Stimulated activated CD8-positive, alpha-beta memory T cell treated with anti-CD3 and anti-CD28 coated beads, Interleukin-15, amount 100 ng/mL, for 1 hour (primary cell): ENCODE data around the gene E4F1.
A peak's percentile ranks its signal among the peaks of the same experiment; 100 is the strongest.
"Not testable (repeated sequence)": the region's sequence is repeated elsewhere in the genome, so short reads cannot be mapped to it uniquely, and the experiment has no call there.

Experiments
- DNase-seq: peaks from one replicate; pipeline ENCODE4 v3.0.0-alpha.2; 2020; ENCODE audit warnings: low read depth

Gene E4F1

DNA sequence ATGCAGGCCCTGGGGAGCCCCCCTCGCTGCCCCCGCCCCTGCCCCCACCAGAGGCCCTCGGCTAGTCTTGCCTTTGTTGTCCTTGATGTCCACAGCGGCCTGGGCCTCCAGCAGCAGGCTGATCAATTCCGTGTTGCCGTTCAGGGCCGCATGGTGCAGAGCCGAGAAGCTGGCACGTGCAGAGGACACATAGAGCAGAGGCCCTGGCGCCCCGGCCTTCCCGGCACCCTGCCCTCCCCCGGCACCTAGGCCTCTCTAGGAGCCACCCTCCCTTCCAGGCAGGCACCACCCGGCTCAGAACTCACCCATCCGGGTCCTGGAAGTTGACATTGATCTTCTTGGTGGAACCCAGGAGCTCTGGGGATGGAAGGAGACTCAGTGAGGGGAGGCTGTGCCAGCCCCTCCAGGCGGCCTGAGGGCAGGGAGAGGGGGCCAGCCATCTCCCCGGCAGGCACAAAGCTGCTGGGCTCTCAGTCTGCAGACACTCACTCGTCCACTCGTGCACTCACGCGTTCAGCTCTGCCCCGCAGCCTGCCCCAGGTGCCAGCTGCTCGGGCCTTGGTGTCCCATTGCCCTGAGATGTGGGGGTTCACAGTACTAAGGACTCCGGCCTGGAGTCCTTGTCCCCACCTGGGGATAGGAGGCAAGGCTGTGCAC is 33.3 kb upstream of the E4F1 start:
- DNase-seq: no peak

DNA sequence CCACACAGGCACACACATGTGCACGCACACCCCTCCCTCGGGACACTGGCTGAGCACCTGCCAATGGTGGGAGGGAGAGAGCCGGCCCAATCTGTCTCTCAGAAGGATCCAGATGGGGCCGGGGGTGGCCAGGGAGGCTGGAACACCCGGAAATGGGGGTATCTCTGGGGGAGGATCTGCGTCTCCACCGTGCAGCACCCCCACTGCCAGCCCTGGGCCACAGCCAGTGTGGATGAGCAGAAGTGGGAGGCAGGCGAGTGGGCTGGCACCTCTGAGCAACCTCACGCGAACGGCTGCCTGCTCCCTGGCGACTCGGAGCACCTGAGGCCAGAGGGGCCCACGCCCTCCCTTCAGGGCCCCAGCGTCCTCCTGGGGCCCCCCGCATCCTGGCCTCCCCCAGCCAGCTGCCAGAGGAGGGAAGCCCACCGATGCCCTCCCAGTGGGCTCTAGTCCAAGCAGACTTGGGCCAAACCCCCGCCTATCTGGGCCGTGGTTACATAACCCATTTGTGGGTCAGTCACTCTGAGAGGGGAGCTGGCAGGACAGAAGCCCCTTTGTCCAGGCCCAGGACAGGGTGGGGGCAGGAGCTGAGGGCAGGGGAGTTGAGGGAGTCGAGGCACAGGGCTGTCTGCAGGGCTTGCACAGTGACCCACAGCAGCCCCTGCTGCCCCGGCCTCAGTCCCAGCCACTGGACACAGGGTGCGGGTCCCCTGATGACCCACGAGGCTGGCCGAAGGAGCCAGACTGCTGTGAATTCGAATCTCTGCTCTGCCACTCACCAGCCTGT is 32.5 kb upstream of the E4F1 start:
- DNase-seq: no peak

DNA sequence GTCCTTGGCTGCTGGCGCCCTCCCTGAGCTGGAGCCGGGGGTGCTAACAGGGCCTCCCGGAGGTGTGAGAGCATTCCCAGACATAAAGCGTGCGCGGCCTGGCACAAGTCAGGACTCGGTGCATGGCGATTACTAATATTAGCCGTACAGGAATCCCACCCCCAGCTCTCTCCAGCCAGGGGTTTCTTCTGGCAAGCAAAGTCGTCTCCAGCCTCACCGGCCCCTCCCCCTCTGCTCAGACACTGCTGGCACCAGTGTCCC is 32.0 kb upstream of the E4F1 start:
- no peak for DNase-seq

DNA sequence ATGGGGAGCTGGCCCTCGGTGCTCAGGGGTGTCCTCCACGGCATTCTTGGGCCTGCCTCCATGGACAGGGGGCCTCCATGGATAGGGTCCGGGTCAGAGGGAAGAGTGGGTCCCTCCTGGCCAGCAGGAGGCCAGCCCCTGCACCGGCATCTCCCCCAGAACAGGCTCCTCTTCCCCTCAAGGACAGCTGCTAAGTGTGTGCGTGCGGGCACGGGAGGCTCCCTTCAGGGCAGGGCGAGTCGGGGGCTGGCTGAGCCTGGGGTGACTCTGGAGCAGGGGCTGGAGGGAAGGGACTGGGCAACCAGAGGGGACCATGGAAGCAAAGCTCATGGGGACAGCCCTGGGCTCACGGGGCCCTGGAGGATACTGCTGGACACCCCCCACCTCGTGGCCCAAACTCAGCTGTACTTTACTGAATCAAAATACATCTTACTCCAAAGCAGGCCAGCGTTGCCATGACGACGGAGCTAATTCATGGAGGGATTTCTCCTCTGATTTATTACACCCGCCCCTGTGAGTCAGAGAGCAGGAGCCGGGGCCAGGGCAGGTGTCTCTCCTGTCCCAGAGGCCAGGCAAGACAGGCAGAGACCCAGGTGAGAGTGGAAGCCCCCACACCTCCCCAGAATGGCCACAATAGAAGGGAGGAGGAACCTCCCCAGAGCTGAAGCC is 29.1 kb upstream of the E4F1 start:
- DNase-seq: no peak

DNA sequence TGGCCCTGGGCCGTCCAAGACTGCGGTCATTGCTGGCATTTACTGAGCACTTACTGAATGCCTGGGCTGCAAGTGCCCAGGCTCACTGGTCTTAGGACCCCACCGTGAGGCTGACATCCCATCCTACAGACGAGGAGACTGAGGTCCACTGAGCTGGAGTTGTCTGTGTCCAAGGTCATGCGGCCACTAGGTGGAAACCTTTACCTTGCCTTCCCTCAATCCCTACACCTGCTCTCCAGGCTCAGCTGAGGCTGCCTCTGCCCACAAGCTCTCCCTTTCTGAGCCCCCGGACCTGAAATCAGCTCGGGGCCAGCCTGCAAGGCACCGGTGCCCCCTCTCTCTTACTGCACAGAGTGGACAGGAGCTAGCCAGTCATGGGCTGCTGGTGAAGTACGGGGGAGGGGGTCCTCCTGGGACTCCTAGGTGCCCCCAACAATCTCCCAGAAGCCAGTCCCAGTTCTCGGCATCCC is 28.5 kb upstream of the E4F1 start:
- peak; percentile 21 for DNase-seq

DNA sequence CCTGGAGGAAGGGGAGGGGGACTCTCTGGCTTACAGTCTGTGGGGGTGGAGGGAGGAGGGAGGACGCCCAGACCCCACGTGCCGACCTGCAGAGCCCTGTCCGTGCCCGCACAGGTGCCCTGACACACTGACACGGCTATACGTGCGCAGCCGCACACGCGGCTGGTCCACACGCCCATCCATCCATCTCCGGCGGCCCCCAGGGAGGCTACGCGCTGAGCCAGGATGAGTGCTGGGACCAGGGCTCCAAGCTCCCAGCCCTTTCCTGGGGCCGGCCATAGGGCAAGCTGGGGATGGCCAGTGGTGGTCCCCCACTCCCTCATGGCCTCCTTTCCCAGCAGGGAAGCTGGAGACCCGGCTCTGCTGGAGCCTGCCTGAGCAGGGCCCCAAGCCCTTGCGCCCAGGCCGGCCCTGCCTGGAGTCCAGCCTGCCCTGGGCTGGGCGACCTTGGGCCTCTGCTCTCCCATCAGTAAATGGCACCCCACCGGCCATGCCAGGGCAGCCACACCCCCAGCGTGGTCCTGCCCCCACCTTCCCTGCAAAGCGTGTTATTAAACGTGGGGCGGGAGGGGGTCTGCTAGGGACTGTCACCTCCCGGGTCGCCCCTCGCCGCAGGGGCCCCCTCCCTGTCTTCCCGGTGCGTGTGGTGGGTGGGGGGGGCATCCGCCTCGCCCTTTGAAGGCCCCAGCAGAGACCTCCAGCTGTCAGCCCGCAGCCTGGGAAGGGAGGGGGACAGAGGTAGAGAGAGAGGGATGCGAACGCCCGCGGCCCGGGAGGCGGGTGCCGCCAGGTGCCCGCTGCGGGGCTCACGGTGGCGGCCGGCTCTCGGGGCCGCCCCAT is 27.8 kb upstream of the E4F1 start:
- no peak for DNase-seq

DNA sequence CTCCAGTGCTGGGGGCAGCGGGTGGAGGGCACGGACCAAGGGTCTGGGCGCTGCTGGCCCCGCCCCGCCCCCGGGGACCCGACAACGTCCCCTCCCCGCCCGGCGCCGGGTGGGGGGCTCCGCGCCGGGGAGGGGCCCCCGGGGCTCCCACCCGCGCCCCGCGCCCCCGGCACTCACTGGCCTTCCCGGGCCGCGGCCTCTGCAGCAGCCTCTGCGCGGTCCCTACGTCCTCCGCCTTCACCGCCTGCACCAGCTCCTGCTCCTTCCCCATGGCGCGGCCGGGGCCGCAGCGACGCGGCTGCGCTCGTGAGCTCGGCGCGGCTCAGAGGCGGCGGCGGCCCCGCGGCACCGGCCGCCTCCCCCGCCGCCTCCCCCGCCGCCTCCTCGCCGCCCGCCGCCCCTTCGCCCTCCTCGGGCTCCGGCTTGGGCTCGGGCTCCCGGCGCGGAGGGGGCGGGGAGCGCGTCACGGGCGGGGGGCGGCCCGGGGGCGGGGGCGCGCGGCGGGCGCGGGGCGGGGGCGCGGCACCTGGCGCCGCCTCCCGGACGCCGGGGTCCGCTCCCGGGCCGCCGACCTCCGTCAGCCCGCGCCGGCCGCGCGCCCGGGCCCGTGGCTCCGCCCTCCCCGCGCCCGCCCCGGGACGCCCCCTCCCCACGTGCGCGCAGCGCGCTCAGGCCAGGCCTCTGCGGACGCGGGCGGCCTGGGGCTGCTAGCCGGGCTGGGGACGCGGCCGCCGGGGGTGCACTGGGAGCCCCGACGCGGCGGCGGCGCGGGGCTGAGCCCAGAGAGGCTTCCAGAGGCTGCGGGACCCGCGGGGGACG is 27.0 kb upstream of the E4F1 start, which contains the start of gene CASKIN1:
CASKIN1 (minus strand) TSS at position 444 of the 819 bp plus-strand sequence; CDS start at position 271, 173 bp downstream.
- DNase-seq: no peak

- no peak for DNase-seq
Observed at GRCh38 chr16:2196981-2197511, 26.3 kb upstream of the E4F1 start.

GRCh38 chr16:2197765-2198164 is 25.6 kb upstream of the E4F1 start:
- no peak for DNase-seq

DNA sequence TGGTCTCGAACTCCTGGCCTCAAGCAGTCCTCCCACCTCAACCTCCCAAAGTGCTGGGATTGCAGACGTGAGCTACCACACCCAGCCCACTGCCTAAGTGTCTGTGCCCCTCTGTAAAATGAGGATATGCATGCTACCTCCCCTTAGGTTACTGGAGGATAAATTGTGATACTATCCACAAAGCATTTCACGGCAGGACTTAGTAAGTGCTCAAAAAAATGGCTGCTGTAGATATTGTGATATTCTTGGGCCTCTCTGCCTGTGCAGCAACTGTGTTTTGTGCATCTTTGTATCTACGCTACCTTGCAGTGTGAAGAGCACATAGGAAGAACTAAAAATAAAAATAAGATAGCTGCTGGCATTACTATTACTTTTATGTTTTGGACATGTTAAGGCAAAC is 25.1 kb upstream of the E4F1 start:
- no peak for DNase-seq

DNA sequence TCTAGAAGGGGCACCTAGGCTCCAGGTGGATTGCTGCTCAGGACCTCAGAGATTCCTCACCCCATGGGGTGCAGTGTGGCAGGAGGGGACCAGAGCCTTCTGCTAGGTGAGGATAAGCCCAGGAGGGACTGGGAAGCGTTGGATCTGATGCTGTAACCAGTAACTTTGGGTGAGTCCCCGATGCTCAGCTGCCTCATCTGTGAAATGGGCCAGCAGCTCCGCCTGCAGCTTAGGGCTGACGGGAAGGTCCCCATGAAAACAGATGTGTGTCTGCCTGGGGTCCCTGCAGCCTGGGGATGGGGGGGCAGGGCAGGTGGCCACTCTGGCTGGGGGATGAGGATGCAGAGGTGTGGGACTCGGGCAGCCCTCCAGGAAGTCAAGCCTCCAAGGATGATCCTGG is 24.3 kb upstream of the E4F1 start:
- no peak for DNase-seq

DNA sequence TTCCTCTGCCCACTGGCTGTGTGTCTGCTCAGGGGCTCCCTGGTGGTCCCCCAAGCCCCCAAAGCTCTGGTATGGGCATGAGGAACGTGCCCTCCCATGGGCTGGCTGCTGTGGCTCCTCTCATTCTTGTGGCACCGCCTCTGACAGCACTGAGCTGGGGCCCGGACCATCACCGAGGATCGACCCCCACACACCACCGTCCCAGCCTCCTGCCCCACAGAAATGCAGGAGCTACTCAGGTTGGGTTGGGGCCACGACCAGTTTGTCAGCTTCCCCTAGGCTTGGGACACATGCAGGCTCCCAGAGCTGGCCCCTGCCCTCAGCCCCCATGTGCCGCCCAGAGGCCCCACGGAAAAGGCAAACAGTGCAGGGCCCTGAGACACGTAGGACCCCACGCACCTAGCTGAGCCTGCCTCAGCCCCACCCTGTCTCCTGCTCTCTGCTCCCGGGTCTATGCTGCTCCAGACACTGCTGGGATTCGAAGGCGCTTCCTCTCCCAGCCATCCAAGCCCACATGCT is 23.7 kb upstream of the E4F1 start:
- DNase-seq: no peak

- no peak for DNase-seq
Observed at GRCh38 chr16:2200313-2200712, 23.1 kb upstream of the E4F1 start.

GRCh38 chr16:2203119-2203688 is 20.2 kb upstream of the E4F1 start:
- not testable (repeated sequence) for DNase-seq

DNA sequence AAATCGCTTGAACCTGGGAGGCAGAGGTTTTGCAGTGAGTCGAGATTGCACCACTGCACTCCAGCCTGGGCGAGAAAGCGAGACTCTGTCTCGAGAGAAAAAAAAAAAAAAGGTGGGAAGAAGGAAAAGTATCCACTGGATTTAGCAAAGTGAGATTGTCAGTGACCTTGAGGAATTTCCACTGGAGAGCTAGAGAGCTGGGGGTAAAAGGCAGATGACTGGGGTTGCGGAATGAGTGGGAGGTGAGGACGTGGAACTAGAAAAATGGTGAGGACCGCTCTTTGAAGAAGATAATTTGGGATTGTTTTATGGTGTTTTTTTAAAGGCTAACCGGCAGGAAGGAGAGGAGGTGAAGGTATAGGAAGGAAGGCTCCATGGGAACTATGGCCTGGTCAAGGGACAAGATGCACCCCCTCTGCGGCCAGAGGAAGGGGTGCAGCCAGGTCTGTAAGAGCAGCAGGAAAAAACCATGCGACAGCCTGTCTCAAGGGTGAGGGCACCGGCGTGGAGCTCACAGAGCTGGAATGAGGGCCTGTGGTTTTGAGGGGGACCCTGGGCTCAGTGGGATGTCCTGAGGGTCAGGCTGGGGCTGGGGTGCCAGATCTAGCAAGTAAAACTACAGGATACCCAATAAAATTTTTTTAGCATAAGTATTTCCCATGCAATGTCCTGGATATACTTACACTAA is 18.8 kb upstream of the E4F1 start:
- DNase-seq: no peak

DNA sequence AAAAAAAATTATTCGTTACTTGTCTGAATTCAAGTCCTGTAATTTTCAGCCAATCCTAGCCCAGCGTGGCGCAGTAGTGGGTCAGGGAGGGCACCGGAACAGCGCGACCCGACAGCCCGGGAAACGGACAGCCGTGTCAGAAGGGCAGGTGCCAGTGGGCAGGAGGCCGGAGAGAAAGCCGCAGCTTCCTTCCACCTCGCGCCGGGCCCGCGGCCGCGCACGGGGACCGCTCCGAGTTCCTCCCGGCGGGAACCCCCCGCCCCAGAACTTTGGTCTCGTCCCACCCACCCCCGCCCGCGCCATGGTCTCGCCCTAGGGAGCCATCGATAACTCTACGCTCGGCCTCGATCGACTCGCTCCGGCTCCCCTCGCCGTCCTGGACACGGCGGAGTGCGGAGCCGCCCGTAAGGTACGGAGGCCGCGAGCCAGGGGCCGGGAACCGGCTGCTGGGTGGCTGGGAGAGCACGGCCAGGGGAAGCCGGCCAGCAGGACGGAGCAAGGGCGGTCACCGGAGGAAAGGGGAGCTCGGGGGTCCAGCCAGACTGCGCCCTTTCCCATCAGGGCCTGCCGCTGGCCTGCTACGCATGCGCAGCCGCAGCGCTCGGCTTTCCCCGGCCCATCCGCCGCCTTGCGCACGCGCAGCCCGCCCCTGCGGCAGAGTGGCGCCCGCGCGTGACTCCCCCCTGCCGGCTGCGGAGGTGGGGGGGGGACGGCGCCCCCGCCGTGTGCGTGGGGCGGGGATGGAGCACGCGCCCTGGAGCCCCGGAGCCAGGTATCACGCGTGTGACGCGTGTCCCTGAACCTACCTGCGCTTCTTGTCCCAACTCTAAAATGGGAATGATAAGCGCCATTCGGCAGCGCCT is 18.1 kb upstream of the E4F1 start, which contains the start of gene MLST8:
MLST8 (plus strand) TSS at position 351 of the 863 bp plus-strand sequence. CDS start 632 bp downstream, outside the sequence.
- peak; percentile 72 for DNase-seq

- DNase-seq: no peak
Observed at GRCh38 chr16:2205967-2206313, 17.5 kb upstream of the E4F1 start.

- DNase-seq: no peak
Observed at GRCh38 chr16:2206420-2206779, 17.0 kb upstream of the E4F1 start.
